Uterus (tissue), 2 donors: ENCODE data around the gene SLC16A2.

ENCODE experiments used
- CTCF ChIP-seq, 4 experiments: fragments of 200-600 bp in 2 of 4; fragments of 450-650 bp in 2 of 4; sonication (generic) in 2 of 4; IDR thresholded peaks; one replicate each; pipeline ENCODE4 v1.5.1; 2016 to 2019; ENCODE audit warnings: antibody characterized with exemption in 4 of 4, mild to moderate bottlenecking in 2 of 4, moderate library complexity in 1 of 4
- POLR2A ChIP-seq, 2 donors: fragments of 450-650 bp; IDR thresholded peaks; one replicate each; pipeline ENCODE4 v1.6.1; 2016; ENCODE audit warnings: antibody characterized with exemption in 2 of 2, mild to moderate bottlenecking in 1 of 2, moderate library complexity in 1 of 2

- TF ChIP-seq CTCF (IDR thresholded peaks at IDR 0.05) (no peak), POLR2A (IDR thresholded peaks at IDR 0.05) (no peak)
Measured at GRCh38 chrX:74405973-74406489, 15.3 kb upstream of the SLC16A2 start.
